Esophagus squamous epithelium (tissue), 4 donors: ENCODE data around the gene GABBR1.

ENCODE experiments used
- POLR2A ChIP-seq, 4 donors: fragments of 450-650 bp; IDR thresholded peaks; one replicate each; pipeline ENCODE4 v1.6.1; 2017; ENCODE audit warnings: antibody characterized with exemption in 4 of 4, mild to moderate bottlenecking in 4 of 4, moderate library complexity in 3 of 4
- TF ChIP-seq, protein P1 (sequence below), 6 experiments: fragments of 450-650 bp in 4 of 6; fragments of 200-600 bp in 2 of 6; sonication (generic) in 2 of 6; IDR thresholded peaks; one replicate each; pipeline ENCODE4 v1.5.1; 2016 to 2019; ENCODE audit warnings: antibody characterized with exemption in 6 of 6, mild to moderate bottlenecking in 4 of 6, moderate library complexity in 4 of 6

DNA sequence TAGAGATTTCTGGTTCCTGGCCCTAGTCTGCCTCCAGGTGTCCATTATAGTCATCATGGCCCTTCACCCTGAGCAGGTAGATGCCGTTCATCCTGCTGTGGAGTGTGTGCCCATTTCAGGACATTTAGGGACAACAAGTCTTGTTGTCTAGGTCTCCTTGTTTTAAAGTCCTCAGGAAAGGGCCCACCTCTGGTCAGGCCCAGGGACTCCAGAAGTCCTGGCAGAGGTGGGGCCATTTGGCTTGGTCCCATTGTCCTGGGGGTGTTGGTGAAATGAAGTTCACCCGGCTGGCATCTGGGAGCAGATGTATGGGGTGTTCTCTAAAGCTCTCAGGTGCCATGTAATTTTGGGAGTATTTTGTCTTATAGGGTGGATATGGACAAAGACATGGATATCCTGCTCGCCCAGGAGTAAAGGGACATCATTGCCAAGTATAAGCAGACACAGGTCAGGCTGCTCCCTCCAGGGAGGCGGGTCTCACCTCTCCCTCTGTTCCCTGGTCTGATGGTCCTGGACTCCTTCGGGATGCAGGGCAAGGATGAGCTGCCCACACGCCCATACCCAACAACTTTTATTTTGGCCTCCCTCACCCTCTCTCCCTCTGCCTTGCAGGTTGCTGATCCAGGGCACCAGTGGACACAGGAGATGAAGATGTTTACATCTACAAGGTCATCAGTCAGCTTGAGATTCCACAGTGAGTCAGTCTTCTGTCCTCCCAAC, 113.5 kb downstream of the GABBR1 start:
- TF ChIP-seq, protein P1, sequence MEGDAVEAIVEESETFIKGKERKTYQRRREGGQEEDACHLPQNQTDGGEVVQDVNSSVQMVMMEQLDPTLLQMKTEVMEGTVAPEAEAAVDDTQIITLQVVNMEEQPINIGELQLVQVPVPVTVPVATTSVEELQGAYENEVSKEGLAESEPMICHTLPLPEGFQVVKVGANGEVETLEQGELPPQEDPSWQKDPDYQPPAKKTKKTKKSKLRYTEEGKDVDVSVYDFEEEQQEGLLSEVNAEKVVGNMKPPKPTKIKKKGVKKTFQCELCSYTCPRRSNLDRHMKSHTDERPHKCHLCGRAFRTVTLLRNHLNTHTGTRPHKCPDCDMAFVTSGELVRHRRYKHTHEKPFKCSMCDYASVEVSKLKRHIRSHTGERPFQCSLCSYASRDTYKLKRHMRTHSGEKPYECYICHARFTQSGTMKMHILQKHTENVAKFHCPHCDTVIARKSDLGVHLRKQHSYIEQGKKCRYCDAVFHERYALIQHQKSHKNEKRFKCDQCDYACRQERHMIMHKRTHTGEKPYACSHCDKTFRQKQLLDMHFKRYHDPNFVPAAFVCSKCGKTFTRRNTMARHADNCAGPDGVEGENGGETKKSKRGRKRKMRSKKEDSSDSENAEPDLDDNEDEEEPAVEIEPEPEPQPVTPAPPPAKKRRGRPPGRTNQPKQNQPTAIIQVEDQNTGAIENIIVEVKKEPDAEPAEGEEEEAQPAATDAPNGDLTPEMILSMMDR (IDR thresholded peaks at IDR 0.05): no peak
- no peak for TF ChIP-seq POLR2A (IDR thresholded peaks at IDR 0.05)
